ENCODE data around the gene CARS2.
A peak's percentile ranks its signal among the peaks of the same experiment; 100 is the strongest.

CARS2 gene

DNA sequence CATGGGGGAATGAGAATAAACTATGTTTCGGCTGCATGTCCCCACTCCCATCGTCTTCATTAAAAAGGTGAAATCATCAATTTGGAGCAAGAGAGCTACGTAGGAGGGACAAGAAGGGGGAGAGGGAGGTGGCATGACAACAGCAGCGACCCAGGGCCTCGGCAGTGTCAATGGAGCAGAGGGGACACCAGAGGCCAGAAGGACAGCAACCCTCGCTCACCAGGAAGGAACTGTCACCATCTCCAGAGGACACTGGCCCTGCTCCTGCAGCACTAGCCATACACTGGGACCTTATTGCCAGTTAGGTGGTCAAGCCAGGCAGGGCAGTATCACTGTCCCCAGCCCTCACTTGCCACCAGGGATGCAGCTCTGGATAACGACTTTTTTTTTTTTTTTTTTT, 56.4 kb downstream of the CARS2 start:
- no peak for DNase-seq

DNA sequence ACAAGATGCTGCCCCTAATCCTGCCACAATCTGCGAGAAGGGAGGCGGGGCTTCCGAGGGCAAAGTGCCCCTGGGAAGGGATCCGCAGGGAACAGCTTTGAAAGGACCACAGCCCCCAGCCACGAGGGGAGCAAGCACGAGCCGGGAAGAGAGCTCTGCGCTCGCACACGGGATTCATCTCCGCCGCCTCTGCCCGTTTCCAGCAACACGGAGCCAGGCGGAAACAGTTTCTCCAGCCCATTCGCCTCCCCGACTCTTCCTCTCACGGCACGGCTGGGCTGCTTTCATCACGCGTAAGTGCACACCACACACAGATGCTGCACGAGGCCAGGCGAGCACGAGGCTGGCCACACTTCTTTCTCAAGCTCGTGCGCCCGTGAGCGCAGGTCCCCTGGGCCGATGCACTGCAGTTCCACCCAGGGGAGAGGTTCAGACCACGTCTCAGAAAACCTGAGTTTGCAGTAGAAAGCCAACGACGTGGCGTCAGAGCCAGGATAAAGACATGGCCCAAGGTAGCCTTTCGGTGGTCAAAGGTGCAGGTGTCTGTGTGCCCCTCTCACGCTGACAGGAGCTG, 57.0 kb downstream of the CARS2 start:
- no peak for DNase-seq

DNA sequence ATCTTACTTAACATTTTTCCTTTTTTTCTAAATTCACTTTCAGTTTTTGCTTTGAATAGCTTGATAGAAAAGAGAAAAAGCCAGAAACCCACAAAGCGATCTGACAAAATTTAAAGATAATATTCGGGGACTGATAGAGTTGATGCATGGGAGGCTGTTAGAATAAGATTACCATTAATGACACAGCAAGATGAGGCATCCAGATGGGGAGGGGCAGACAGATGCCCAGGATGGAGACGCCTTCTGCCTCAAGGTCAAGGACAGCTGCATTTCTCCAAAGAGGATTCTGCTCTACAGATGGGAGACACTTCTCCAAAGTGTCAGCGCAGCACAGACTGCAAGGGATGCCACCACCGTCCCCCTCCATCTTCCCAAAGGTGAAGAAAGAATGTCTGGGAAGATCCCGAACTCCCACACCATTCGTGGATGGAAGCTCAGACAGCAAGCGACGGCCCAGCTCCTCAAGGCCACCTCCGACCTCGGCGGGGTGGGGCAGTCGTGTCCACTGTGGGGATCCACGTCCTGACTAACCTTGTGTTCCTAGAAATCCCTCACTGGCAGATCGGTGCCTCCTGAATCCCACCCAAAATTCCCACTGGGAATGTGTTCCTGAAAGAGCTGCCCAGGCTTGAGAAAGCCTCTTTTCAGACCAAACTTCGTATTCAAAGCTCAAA, 57.6 kb downstream of the CARS2 start:
- no peak for DNase-seq

GRCh38 chr13:110647365-110647737, 58.6 kb downstream of the CARS2 start:
- DNase-seq: no peak

GRCh38 chr13:110646442-110647364, 59.2 kb downstream of the CARS2 start:
- no peak for DNase-seq

GRCh38 chr13:110645750-110646149, 60.2 kb downstream of the CARS2 start:
- DNase-seq: no peak

- DNase-seq: no peak
Observed at GRCh38 chr13:110644892-110645521, 60.9 kb downstream of the CARS2 start.

- DNase-seq: no peak
Observed at GRCh38 chr13:110643768-110644421, 62.0 kb downstream of the CARS2 start.

- no peak for DNase-seq
Observed at GRCh38 chr13:110643324-110643723, 62.6 kb downstream of the CARS2 start.

DNA sequence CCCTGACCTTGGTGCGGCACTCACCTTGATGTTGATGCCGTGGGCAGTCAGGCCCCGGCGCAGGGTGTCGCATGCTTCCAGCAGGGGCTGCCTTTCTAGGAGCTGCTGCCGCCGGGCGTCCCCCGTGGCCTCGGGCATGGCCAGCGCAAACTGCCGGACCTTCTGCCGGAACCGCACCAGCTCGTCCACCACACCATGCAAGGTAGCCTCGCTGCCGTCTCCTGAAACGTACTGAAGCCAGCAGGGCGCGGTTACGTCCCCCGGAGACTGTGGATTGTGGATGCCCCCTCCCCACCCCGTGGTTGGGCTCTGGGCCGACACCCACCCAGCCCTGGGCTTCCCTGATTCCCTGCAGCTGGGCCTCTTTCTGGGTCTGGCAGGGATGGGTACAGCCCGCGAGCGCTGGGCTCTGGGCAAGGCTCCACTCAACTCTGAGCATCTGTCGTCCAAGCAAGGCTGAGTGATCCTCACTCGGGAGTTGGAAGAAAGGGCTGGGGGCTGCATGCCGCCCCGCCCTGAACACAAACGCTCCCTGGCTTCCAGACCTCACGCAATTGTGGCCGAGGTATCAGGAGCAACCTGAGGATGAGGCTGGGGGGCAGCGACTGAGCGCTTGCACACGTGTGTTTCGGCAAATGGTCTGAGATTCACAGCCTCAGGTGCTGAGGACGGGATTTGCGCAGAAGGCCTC, 63.5 kb downstream of the CARS2 start:
- no peak for DNase-seq

GRCh38 chr13:110641055-110642015, 64.6 kb downstream of the CARS2 start:
- no peak for DNase-seq

DNA sequence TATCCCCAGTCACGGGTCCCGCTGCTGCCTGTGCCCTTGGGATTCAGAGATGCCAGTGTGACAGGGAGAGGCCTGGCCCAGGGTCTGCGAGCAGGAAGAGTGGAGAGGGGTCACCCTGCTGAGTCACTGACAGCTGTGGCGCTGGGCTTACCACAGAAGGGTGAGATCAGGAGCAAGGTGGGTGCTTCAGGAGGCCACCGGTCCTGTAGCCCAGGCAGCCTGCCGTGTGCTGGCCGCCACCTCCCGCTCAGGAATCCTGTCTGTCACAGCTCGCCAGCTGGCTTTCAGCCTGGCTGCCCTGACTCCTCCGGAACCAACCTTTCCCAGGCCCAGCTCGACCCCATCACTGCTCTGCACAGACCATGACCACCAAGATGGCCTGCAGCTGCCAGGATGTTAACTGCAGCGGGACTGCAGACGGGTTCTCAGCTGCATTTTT, 65.3 kb downstream of the CARS2 start:
- no peak for DNase-seq

DNA sequence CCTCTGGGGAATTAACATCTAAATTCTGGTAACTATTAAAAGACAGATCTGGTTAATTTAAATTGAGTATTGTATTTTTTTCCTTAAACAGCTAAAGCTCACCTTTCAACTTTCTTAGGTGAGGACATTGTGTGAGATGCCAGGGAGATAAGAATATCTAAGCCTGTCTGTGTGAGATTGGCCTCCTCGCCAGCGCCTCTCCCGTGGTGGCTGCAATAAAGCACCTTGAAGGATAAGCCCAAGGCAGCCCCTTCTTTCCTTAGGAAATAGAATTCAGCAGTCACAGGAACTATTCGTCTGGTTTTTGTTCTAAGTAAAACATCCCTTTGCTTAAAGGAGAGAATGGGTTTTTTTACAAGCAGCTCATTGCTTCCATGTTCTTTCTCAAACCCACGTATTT, 66.0 kb downstream of the CARS2 start:
- DNase-seq: no peak

DNA sequence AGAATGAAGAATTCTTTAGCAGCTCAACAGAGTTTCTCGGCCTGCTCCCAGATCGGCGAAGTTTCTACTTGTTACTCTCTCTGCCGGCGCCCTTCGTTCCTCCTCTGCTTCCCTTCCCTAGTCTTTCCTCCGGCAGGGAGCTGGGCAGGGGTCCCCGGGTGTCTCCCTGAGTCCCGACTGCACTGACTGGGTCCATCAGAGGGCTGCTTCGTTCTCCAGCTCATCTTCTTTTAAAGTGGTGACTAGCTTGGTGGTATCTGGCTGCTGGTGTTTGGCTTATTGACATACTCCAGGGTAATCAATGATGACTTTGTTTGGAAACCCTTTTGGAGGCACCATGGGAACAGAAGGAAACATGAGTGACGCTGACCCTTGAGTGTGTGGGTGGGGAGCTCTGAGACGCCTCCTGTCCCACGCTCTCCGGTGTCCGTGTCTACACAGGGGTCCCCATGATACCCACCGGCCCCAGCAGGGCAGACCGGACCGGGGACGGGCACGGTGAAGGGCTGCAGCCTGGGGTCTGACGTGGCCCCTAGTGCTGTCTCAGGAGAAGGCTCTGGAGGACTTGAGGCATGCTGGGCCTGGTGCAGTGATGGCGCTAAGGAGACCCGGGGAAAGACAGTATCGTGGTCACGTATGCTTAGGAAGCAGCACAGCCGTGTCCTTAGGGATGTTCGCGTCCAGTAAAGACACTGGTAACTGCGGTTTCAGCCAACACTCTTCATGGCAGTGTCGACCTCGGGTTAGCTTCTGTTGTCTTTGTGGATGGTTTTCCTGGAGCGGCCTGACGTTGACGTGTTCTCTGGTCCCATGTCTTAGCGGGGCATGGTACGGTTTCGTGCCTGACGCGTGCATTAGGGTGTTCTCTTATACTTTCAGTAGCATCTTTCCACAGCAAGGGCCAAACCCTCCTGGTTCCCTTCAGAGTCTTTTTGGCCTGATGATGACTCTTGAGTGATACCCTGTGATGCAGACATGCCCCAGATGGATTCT, 66.8 kb downstream of the CARS2 start:
- no peak for DNase-seq

DNA sequence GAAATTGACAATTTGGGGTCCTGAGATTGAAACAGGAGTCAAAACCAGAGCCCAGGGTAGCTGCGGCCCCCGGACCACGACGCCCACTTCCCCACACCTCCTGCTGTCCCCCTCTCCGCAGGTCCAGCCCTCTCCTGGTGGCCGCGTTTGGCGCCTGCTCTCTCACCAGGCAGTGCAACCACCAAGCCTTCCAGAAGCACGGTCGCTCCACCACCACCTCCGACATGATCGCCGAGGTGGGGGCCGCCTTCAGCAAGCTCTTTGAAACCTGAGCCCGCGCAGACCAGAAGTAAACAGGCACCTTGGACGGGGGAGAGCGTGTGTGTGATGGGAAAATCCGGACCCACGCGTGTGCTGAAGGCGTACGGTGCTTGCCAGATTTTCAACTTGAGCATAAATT, 67.7 kb downstream of the CARS2 start:
- no peak for DNase-seq

DNA sequence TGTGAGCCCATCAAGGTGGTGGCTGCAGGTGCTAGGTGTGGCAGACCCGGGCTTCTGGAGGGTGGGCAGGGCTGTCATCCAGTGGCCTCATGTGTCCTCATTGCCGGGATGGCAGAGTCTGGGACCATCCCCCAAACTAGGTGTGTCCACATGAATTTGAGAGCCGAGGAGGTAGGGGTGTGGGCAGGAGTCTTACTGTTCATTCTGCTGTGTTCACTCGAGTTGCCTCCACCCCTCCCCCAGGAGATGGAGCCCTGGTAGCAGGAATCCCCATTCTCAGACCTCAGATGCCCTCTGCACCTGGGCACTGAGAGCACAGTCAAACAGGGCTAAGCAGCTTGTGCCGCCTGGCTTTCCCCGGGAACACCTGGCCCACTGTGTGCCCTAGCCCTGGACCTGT, 68.2 kb downstream of the CARS2 start:
- no peak for DNase-seq

DNA sequence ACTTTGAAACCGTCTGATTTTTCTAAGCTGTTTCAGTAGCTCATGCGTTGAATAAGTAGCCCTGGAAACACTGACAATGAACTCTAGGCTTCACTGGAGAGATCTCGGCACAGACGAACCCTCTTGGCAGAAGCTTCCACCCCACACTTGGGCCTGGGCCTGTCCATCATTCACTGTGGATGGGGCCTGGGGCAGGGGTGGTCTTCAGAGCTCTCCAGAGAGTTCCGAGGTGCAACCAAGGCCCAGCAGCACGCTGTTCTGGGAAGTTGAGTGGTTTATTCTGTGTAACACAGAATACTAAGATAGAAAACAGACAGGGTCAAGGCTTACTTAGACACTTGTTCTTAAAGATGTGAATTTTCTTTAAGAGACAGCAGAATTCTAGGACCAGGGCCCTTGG, 68.6 kb downstream of the CARS2 start:
- no peak for DNase-seq

DNA sequence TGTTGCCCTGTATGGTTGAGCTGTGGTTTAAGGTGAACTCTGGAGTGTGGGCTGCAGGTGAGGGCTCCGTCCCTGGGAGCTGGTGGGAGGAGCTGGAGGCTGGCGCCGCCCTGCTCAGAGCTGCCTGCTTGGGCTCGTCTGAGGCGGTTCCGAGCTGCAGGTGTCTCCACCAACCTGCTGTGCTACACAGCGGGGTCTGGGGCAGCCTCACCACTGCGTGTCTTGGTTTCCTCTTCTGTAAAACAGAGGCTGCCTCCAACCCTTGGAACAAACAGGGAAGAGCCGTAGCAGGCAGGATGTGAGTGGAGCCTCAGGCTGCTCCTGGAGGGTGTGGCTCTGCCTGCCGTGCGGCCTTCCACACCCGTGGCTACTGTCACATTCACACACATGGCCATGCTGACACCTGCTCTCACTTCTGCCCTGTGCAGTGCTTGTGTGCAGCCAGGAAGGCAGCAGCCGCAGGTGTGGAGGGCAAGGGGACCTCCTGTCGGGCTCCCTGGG, 69.2 kb downstream of the CARS2 start:
- peak; percentile 64 for DNase-seq

DNA sequence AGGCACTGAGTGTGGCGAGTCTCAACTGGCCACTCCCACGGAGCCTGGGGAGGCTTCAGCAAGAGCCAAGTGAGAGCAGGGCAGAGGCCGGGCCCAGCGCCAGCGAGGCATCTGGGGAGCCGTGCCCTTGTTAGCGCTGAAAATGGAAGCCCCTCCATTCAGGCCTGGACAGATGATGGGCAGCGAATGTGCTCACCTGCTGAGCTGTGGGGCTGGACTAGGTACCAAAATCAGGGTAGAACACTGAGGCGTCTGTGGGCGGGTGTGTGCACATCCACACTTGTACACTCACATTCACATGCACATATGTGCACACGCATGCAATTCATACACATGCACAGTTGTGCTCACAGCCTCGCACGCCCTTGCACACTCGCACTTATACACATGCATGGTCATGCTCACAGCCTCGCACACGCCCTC, 69.9 kb downstream of the CARS2 start:
- no peak for DNase-seq

Data from NCI-H1417 treated with DMSO at 0.1 percent for 48 hours (cell line).